MM.1S (cell line): ENCODE results near the gene HJURP.

Experiments
- DNase-seq: peaks from one replicate; pipeline ENCODE4 v3.0.0-alpha.2; 2015
- H2AFZ ChIP-seq: fragments of 300-600 bp; sonication (generic); 2 replicates; pipeline ENCODE4 v1.6.0; 2016; ENCODE audit warnings: antibody characterized with exemption, low read length
- H3F3A ChIP-seq: fragments of 300-600 bp; sonication (generic); 2 replicates; pipeline ENCODE4 v1.6.1; 2016; ENCODE audit warnings: mild to moderate bottlenecking, antibody characterized with exemption, low read length, moderate library complexity, mixed read lengths; ENCODE audit not compliant: insufficient read depth
- H3K27ac ChIP-seq: fragments of 300-600 bp; sonication (generic); 2 replicates; pipeline ENCODE4 v1.5.1; 2016; ENCODE audit warnings: mild to moderate bottlenecking, low read length
- H3K27me3 ChIP-seq: fragments of 300-600 bp; sonication (generic); replicated peaks from 2 replicates; pipeline ENCODE4 v1.6.0; 2016; ENCODE audit warnings: low read length; ENCODE audit not compliant: insufficient read depth
- H3K36me3 ChIP-seq: fragments of 300-600 bp; sonication (generic); replicated peaks from 2 replicates; pipeline ENCODE4 v1.6.1; 2016; ENCODE audit warnings: mild to moderate bottlenecking, low read length, mixed read lengths; ENCODE audit not compliant: insufficient read depth
- H3K4me1 ChIP-seq: fragments of 300-600 bp; sonication (generic); 2 replicates; pipeline ENCODE4 v1.6.1; 2016; ENCODE audit warnings: low read length, mixed read lengths
- H3K4me2 ChIP-seq: fragments of 300-600 bp; sonication (generic); 2 replicates; pipeline ENCODE4 v1.6.0; 2016; ENCODE audit warnings: low read depth, low read length
- H3K4me3 ChIP-seq: fragments of 300-600 bp; sonication (generic); 2 replicates; pipeline ENCODE4 v1.5.1; 2016; ENCODE audit warnings: low read length, mixed read lengths
- H3K79me2 ChIP-seq: fragments of 300-600 bp; sonication (generic); 2 replicates; pipeline ENCODE4 v1.6.1; 2016; ENCODE audit warnings: mixed run types, low read length, mixed read lengths
- H3K9ac ChIP-seq: fragments of 300-600 bp; sonication (generic); 2 replicates; pipeline ENCODE4 v1.6.1; 2016; ENCODE audit warnings: low read length, mixed read lengths
- H3K9me2 ChIP-seq: fragments of 300-600 bp; sonication (generic); replicated peaks from 2 replicates; pipeline ENCODE4 v1.6.1; 2016; ENCODE audit warnings: mild to moderate bottlenecking, low read length, mixed read lengths; ENCODE audit not compliant: insufficient read depth
- H3K9me3 ChIP-seq: fragments of 300-600 bp; sonication (generic); replicated peaks from 2 replicates; pipeline ENCODE4 v1.6.1; 2016; ENCODE audit warnings: mild to moderate bottlenecking, low read length, mixed read lengths; ENCODE audit not compliant: insufficient read depth
- H4K20me1 ChIP-seq: fragments of 300-600 bp; sonication (generic); 2 replicates; pipeline ENCODE4 v1.6.1; 2016; ENCODE audit warnings: mild to moderate bottlenecking, low read length, moderate library complexity, mixed read lengths; ENCODE audit not compliant: insufficient read depth
- CTCF ChIP-seq: fragments of 300-600 bp; sonication (generic); IDR thresholded peaks from 2 replicates; pipeline ENCODE4 v1.5.1; 2016; ENCODE audit warnings: antibody characterized with exemption, low read length, mixed read lengths
- EZH2 ChIP-seq: fragments of 300-600 bp; sonication (generic); optimal IDR thresholded peaks from 2 replicates; pipeline ENCODE3; 2017; ENCODE audit warnings: low read depth, mild to moderate bottlenecking, antibody characterized with exemption, low read length, mixed read lengths
- EZH2phosphoT487 ChIP-seq: fragments of 300-600 bp; sonication (generic); IDR thresholded peaks from 2 replicates; pipeline ENCODE4 v1.6.1; 2018; ENCODE audit warnings: antibody characterized with exemption, low read length

Gene HJURP

GRCh38 chr2:233818639-233819621 is 35.4 kb downstream of the HJURP start:
- Histone ChIP-seq H3K4me2 (no peak overlapping the region), H3K4me1 (no peaks in the 10 kb centered on the region), H3K9ac (no peak overlapping the region), H3K36me3 (no peaks in the 10 kb centered on the region), H3K9me2 (no peaks in the 10 kb centered on the region), H3K27ac (no peak overlapping the region), H2AFZ (no peak overlapping the region), H3K27me3 (no peaks in the 10 kb centered on the region), H3K4me3 (no peak overlapping the region), H3K79me2 (no peaks in the 10 kb centered on the region), H3K9me3 (no peaks in the 10 kb centered on the region), H3F3A (no peaks in the 10 kb centered on the region), H4K20me1 (no peaks in the 10 kb centered on the region)
- no peak for DNase-seq
- TF ChIP-seq EZH2: no peak

DNA sequence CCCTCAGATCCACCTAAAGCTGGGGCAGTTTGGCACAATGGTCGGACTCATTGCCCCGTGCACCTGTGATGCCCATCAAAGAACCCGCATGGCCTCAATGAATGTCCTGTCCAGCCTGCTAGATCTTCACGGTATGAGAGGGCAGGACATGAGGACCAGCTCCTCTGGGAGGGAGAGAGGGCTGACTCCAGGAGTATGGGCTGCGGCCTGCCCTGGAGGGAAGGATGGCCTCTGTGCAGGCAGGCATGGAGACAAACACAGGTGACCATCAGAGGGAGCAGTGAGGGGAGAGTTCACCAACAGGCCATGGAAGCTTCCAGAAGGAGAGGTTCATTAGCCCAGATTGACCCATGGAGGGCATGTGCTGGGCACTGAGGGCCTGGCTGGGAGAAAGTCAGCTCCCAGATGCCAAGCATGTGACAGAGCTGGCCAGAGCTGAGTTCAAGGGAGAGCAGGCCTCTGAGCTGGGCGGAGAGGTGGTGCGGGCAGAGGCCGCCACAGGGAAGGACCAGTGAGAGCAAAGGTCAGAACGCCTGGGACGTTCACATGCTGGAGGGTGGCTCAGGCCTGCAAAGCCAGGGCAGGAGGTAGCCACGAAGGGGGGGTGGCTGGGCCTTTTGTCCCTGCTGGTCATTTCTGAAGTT is 36.2 kb downstream of the HJURP start:
- no peaks in the 10 kb centered on the region for H3K4me1 ChIP-seq
- H3K4me2 ChIP-seq: no peak overlapping the region
- no peaks in the 10 kb centered on the region for H4K20me1 ChIP-seq
- no peaks in the 10 kb centered on the region for H3K9me2 ChIP-seq
- H3K36me3 ChIP-seq: no peaks in the 10 kb centered on the region
- H3K9ac ChIP-seq: no peak overlapping the region
- TF ChIP-seq EZH2phosphoT487: no peak
- no peak for TF ChIP-seq CTCF
- TF ChIP-seq EZH2: no peak
- H3K9me3 ChIP-seq: no peaks in the 10 kb centered on the region
- no peaks in the 10 kb centered on the region for H3K27me3 ChIP-seq
- no peak overlapping the region for H3K4me3 ChIP-seq
- no peak overlapping the region for H2AFZ ChIP-seq
- H3K27ac ChIP-seq: no peak overlapping the region
- no peaks in the 10 kb centered on the region for H3K79me2 ChIP-seq
- no peaks in the 10 kb centered on the region for H3F3A ChIP-seq
- DNase-seq: no peak

DNA sequence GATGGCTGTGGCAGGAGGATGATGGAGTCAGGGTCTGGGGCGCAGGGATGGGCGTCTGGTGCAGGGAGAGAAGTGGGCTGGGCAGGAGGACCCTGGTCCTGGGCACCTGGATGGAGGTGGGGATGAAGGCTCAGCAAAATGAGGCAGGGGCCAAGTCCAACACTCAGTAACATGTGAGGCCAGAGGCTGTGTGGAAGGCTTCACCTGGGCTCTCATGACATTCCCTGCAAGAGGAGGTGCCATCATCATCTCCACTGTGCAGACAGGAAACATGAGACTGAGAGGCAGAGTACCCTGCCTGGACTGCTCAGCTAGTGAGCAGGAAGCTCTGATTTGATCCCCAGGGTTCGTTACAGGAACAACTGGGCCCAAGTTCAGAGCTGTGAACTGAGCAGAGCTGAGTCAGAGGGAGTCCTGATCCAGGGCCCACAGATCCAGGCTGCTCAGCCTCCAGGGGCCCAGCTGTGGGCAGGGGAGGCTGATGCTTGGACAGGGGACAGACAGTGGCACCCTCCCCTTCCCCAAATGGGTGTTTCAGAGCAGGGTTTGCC is 36.9 kb downstream of the HJURP start:
- TF ChIP-seq EZH2phosphoT487: no peak
- TF ChIP-seq EZH2: no peak
- no peak for TF ChIP-seq CTCF
- DNase-seq: no peak
- Histone ChIP-seq H3K27me3 (no peaks in the 10 kb centered on the region), H3K4me3 (no peak overlapping the region), H3K9me2 (no peaks in the 10 kb centered on the region), H3K9ac (no peak overlapping the region), H3F3A (no peaks in the 10 kb centered on the region), H3K27ac (no peak overlapping the region), H2AFZ (no peak overlapping the region), H3K79me2 (no peaks in the 10 kb centered on the region), H3K4me2 (no peak overlapping the region), H4K20me1 (no peaks in the 10 kb centered on the region), H3K4me1 (no peaks in the 10 kb centered on the region), H3K36me3 (no peaks in the 10 kb centered on the region), H3K9me3 (no peaks in the 10 kb centered on the region)
